Cardiac ventricle fibroblast (primary cell): Measurements from ENCODE around the gene GOLGA6L4. TPM values are rescaled to one million over a fixed set of nuclear protein-coding genes. Genes with fewer than 3 reads are reported as not detected.

Experiments
- total RNA-seq: library from RNA; depleted of rRNA; stranded (reverse); fragments of >200 nt; gene quantifications from 2 replicates; pipeline ENCODE4 v1.2.3, GENCODE V29; 2015

The GOLGA6L4 gene, protein sequence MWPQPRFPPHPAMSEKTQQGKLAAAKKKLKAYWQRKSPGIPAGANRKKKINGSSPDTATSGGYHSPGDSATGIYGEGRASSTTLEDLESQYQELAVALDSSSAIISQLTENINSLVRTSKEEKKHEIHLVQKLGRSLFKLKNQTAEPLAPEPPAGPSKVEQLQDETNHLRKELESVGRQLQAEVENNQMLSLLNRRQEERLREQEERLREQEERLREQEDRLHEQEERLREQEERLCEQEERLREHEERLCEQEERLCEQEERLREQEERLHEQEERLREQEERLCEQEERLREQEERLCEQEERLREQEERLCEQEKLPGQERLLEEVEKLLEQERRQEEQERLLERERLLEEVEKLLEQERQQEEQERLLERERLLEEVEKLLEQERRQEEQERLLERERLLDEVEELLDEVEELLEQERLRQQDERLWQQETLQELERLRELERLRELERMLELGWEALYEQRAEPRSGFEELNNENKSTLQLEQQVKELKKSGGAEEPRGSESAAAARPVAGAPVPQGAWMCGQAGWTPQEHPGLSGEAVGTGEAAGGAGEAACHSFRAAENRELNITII
- 0.31 and 0.98 TPM in 2 replicates for total RNA-seq

DNA sequence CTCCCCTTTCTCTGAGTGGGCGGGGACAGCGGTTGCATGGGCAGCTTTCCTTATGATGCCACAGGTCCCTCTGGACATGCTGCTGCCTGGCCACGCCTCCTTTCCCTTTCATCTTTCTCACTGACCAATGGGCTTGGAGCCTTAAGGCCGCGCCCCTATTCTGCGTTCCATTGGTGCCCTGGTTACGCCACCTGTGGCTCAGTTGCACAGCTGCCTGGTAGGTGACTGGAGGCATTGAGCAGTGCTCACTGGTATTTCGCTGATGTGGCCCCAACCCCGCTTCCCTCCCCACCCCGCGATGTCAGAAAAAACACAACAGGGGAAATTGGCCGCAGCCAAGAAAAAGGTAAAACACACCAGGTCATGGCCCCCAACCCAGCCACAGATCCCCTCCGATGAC lies at the start of gene GOLGA6L4:
GOLGA6L4 (plus strand) TSS at position 201 of the 400 bp plus-strand sequence; CDS start at position 263, 62 bp downstream.

